Endometrium (tissue), 2 donors: Measurements from ENCODE around the gene ZNF398.
"Not testable (repeated sequence)": the region's sequence is repeated elsewhere in the genome, so short reads cannot be mapped to it uniquely, and the experiment has no call there.

Experiments
- FAIRE-seq: peaks from 2 replicates; lab custom pipeline; 2012; peaks lifted over from hg19 to GRCh38; lab: Jason Lieb, UNC
- donor health status: control.
- donor health status: control.

Gene ZNF398

DNA sequence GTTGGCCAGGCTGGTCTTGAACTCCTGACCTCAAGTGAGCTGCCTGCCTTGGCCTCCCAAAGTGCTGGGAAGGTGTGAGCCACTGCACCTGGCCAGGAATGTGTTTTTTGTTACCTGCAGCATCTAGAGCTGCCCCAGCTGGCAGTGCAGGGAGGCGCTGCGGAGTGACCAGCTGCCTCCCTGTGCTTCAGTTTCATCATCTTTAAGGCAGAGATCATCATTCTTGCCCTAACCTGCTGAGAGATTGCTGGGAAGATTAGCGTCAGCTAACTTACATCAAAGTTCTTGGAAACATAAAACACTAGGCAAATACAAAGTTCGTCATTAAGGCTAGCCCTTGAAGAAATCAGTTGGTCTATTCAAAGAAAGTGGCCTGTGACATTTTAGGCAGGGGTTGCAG is 50.4 kb downstream of the ZNF398 start:
- FAIRE-seq, result no peak

- no peak for FAIRE-seq
Observed at GRCh38 chr7:149198161-149198816, 51.0 kb downstream of the ZNF398 start.

GRCh38 chr7:149199234-149199995 is 52.2 kb downstream of the ZNF398 start:
- no peak for FAIRE-seq

GRCh38 chr7:149202831-149203231 is 55.6 kb downstream of the ZNF398 start:
- FAIRE-seq, result no peak

DNA sequence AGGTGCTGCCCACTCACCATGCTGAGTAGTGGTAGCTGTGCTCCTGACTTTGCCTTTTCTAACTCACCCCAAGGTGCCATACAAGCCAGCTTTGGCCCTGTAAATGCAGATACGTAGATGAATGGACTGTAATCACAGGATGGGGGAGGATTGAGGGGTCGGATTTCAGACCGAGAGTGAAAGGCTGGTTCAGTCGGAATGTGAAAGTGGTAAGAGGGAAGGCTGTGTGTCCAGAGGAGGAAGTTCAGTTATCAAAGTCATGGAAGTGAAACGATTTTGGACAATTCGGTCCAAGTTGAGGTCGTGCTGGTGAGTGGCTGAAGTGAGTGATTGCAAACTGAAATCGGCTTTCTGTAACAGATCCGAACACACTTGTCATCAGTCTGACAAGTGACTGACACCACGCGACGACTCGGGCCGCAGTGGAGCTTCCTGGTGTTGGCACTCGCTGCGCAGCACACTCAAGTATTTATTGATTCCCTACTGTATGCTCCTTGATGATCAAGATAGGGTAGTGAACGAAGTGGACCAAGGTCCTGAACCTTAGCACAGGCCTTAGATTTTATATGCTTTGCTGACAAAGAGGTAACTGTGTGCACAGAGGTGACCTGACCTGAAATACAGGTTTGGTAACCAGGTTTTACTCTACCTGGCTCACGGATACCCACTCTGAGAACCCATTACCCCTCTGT is 58.6 kb downstream of the ZNF398 start:
- no peak for FAIRE-seq

DNA sequence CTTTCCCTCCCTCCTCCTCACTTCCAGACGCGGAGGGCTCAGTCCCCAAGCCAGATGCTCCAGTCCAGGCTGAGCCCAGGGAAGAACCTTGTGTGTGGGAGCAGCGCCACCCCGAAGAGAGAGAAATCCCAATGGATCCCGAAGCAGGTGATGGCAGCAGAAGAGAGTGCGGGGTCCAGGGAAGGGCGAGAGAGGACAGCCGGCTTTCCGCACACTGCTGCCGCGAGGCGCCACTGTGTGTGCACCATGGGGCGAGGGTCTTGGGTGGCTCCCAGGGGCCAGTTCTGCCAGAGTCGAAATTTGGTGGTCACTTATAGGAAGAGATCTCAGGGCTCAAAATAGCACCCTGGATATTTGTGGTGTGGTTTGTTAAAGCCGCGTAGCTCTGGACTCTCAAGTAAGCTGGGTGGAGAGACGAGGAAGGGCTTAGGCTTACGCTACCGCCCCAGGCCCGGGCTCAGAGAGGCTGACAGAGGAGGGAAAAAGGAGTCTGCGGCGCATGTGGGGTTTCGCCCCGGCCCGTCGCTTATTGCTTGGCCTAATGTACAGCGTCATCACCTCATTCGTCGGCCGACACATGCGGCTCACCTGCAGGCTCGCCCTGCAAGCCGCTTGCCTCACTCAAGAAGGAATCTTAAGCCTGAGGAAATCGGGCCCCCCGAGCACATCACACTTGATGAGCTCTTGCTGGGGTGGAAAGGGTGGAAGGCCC is 60.2 kb downstream of the ZNF398 start:
- no peak for FAIRE-seq

GRCh38 chr7:149209518-149210269 is 62.4 kb downstream of the ZNF398 start:
- FAIRE-seq, result no peak

- no peak for FAIRE-seq
Observed at GRCh38 chr7:149210551-149210950, 63.3 kb downstream of the ZNF398 start.

- no peak for FAIRE-seq
Observed at GRCh38 chr7:149214020-149214720, 66.9 kb downstream of the ZNF398 start.

GRCh38 chr7:149216402-149216801 is 69.1 kb downstream of the ZNF398 start:
- no peak for FAIRE-seq

DNA sequence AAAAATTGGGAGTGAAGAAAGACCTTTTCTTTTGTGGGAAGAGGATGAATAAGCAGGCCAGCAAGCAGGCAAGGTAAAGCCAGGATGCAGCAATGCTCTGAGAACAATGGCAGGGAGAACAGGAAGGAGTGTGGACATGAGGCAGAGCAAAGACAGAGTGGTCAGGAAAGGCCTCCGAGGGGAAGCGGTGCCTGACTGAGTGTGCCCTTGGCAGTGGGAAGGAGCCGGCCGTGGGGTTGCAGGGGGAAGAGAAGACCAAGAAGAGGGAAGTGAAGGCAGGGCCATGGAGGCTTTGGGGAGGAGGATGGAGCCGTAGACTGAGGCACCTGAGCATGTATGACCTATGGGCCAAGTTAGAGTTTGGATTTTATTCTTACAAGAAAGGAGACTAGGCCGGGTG is 70.3 kb downstream of the ZNF398 start:
- FAIRE-seq, result no peak

GRCh38 chr7:149218469-149219420 is 71.5 kb downstream of the ZNF398 start:
- FAIRE-seq, result no peak

DNA sequence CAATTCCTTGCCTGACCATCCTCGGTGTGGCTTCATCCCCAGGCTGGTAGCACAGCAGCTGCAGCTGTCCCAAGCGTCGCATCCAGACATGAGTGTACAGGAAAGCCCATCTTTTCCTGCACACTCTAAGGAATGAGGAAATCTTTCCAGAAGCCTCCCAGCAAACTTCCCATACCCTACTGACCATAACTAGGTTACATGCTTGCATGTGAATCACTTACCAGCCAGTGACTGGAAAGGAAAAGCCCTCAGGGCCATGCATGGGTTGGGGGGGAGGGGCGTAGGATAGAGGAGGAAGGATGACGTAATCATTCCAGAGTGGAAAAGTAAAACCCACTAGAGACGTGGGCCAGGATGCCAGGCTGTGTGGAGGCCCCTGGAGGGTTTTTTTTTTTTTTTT is 73.3 kb downstream of the ZNF398 start:
- FAIRE-seq, result no peak

GRCh38 chr7:149223176-149223575 is 75.9 kb downstream of the ZNF398 start:
- FAIRE-seq, result no peak

GRCh38 chr7:149223761-149224160 is 76.5 kb downstream of the ZNF398 start:
- FAIRE-seq, result no peak

GRCh38 chr7:149224352-149224751 is 77.1 kb downstream of the ZNF398 start:
- FAIRE-seq, result no peak

DNA sequence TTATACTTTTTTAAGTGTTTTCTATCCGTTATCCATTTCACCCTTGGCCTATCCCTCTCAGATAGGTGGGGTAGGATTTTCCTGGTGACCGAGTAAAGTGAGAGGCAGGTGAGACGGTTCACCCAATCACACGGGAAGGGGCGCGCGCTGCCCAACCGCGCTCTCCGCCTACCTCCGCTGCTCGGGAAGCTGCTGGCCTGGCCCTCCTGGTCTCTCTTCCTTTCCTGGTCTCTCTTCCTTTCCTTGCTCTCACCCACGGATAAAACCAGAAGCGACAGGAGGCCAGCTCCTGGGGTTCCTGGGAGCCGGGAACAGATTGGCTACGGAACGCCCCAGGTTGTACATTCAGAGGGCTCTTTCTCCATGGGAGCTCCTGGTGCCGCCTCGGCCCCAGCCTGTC is 77.9 kb downstream of the ZNF398 start:
- FAIRE-seq, result no peak

- no peak for FAIRE-seq
Observed at GRCh38 chr7:149225656-149226055, 78.4 kb downstream of the ZNF398 start.

DNA sequence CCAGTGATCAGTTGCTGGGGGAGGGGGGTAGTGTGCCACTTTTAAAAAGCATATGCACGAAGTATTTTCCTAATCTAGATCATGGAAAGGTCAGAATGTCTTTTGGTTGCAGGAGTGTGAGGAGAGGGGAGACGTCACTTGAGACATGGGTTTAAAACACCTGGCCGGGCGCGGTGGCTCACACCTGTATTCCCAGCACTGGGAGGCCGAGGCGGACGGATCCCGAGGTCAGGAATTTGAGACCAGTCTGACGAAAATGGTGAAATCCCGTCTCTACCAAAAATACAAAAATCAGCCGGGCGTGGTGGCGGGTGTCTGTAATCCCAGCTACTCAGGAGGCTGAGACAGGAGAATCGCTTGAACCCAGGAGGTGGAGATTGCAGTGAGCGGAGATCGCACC is 79.1 kb downstream of the ZNF398 start:
- FAIRE-seq, result not testable (repeated sequence)
